Mesendoderm (in vitro differentiated cells): ENCODE results near the gene CPM.

Source experiments
- DNase-seq: peaks from one replicate; pipeline ENCODE4 v3.0.0; 2013
- H2AK5ac ChIP-seq: 2 replicates; pipeline ENCODE4 v1.6.1; 2013; ENCODE audit warnings: low read length, inconsistent platforms
- H2BK120ac ChIP-seq: 2 replicates; pipeline ENCODE4 v1.6.1; 2013; ENCODE audit warnings: low read depth, mild to moderate bottlenecking, low read length, moderate library complexity, mixed read lengths
- H2BK15ac ChIP-seq: replicated peaks from 2 replicates; pipeline ENCODE4 v1.6.1; 2013; ENCODE audit warnings: low read depth, mild to moderate bottlenecking, moderate library complexity
- H2BK5ac ChIP-seq: 2 replicates; pipeline ENCODE4 v1.6.1; 2013; ENCODE audit warnings: low read length, inconsistent platforms
- H3K18ac ChIP-seq: 2 replicates; pipeline ENCODE4 v1.6.1; 2013; ENCODE audit warnings: mild to moderate bottlenecking, low read length, mixed read lengths
- H3K23ac ChIP-seq: one replicate; pipeline ENCODE4 v1.6.1; 2013; ENCODE audit warnings: low read length
- H3K27ac ChIP-seq: 2 replicates; pipeline ENCODE4 v1.5.1; 2013; ENCODE audit warnings: low read depth, mild to moderate bottlenecking, inconsistent platforms, low read length, moderate library complexity
- H3K27me3 ChIP-seq: 2 replicates; pipeline ENCODE4 v1.6.1; 2013; ENCODE audit warnings: low read length, control low read depth, mild to moderate bottlenecking, inconsistent platforms; ENCODE audit not compliant: insufficient read depth, poor library complexity
- H3K36me3 ChIP-seq: 2 replicates; pipeline ENCODE4 v1.6.1; 2013; ENCODE audit warnings: low read length, inconsistent platforms; ENCODE audit not compliant: control insufficient read depth, insufficient read depth
- H3K4ac ChIP-seq: one replicate; pipeline ENCODE4 v1.6.1; 2013; ENCODE audit warnings: low read depth, mild to moderate bottlenecking, low read length, moderate library complexity
- H3K4me1 ChIP-seq: 2 replicates; pipeline ENCODE4 v1.6.1; 2013; ENCODE audit warnings: low read depth, low read length, inconsistent platforms; ENCODE audit not compliant: control insufficient read depth
- H3K4me2 ChIP-seq: 2 replicates; pipeline ENCODE4 v1.6.1; 2013; ENCODE audit warnings: low read length
- H3K4me3 ChIP-seq: 2 replicates; pipeline ENCODE4 v1.5.1; 2013; ENCODE audit warnings: mild to moderate bottlenecking, low read length
- H3K56ac ChIP-seq: one replicate; pipeline ENCODE4 v1.6.1; 2013; ENCODE audit warnings: low read length
- H3K79me1 ChIP-seq: 2 replicates; pipeline ENCODE4 v1.6.1; 2013; ENCODE audit warnings: low read length, inconsistent platforms
- H3K79me2 ChIP-seq: 2 replicates; pipeline ENCODE4 v1.6.1; 2013; ENCODE audit warnings: mild to moderate bottlenecking, low read length; ENCODE audit not compliant: control insufficient read depth, insufficient read depth
- H3K9ac ChIP-seq: 2 replicates; pipeline ENCODE4 v1.6.1; 2013; ENCODE audit warnings: low read length, inconsistent platforms
- H4K5ac ChIP-seq: one replicate; pipeline ENCODE4 v1.6.1; 2013; ENCODE audit warnings: low read length
- H4K8ac ChIP-seq: one replicate; pipeline ENCODE4 v1.6.1; 2013; ENCODE audit warnings: low read depth, mild to moderate bottlenecking, control low read depth, low read length, moderate library complexity
- WGBS: extraction: QIAGEN DNeasy Blood & Tissue Kit; methylation state at CpG from one replicate; pipeline ENCODE4 v1.1.7; 2013; ENCODE audit warnings: low lambda C conversion rate, missing lambda C conversion rate; ENCODE audit not compliant: insufficient coverage; ENCODE audit errors: extremely low coverage; 5-methylcytosine and 5-hydroxymethylcytosine counted together

Gene CPM

GRCh38 chr12:68910128-68910527, 22.8 kb downstream of the CPM start:
- Histone ChIP-seq H4K5ac (no peak overlapping the region), H3K23ac (no peak overlapping the region), H2BK120ac (no peak overlapping the region), H2BK15ac (no peak overlapping the region), H3K27me3 (no peaks in the 10 kb centered on the region), H3K56ac (no peak overlapping the region), H3K4ac (no peak overlapping the region), H3K79me2 (no peaks in the 10 kb centered on the region), H3K79me1 (no peaks in the 10 kb centered on the region), H3K4me2 (no peak overlapping the region), H3K4me3 (no peak overlapping the region), H4K8ac (no peak overlapping the region), H3K4me1 (no peaks in the 10 kb centered on the region), H3K18ac (no peak overlapping the region), H3K36me3 (no peaks in the 10 kb centered on the region), H3K27ac (no peak overlapping the region), H2AK5ac (no peak overlapping the region), H2BK5ac (no peak overlapping the region), H3K9ac (no peak overlapping the region)
- WGBS: no CpG with 5 or more reads among the region's 2 CpGs
- no peak for DNase-seq

GRCh38 chr12:68908076-68908475, 24.9 kb downstream of the CPM start:
- Histone ChIP-seq H3K4ac (no peak overlapping the region), H3K23ac (no peak overlapping the region), H3K27ac (no peak overlapping the region), H3K4me1 (no peaks in the 10 kb centered on the region), H3K9ac (no peak overlapping the region), H3K27me3 (no peaks in the 10 kb centered on the region), H3K79me1 (no peaks in the 10 kb centered on the region), H2BK120ac (no peak overlapping the region), H3K4me3 (no peak overlapping the region), H2AK5ac (no peak overlapping the region), H2BK15ac (no peak overlapping the region), H2BK5ac (no peak overlapping the region), H3K79me2 (no peaks in the 10 kb centered on the region), H3K56ac (no peak overlapping the region), H3K36me3 (no peaks in the 10 kb centered on the region), H4K8ac (no peak overlapping the region), H4K5ac (no peak overlapping the region), H3K18ac (no peak overlapping the region), H3K4me2 (no peak overlapping the region)
- no CpG with 5 or more reads among the region's 4 CpGs for WGBS
- DNase-seq: no peak

- Histone ChIP-seq H3K79me2 (no peaks in the 10 kb centered on the region), H4K5ac (no peak overlapping the region), H3K36me3 (no peaks in the 10 kb centered on the region), H3K56ac (no peak overlapping the region), H2BK15ac (no peak overlapping the region), H3K18ac (no peak overlapping the region), H2BK5ac (no peak overlapping the region), H3K4me1 (no peaks in the 10 kb centered on the region), H3K23ac (no peak overlapping the region), H3K9ac (no peak overlapping the region), H3K4ac (no peak overlapping the region), H2BK120ac (no peak overlapping the region), H3K27me3 (no peaks in the 10 kb centered on the region), H3K4me2 (no peak overlapping the region), H3K27ac (no peak overlapping the region), H4K8ac (no peak overlapping the region), H2AK5ac (no peak overlapping the region), H3K79me1 (no peaks in the 10 kb centered on the region), H3K4me3 (no peak overlapping the region)
- WGBS: no CpG with 5 or more reads among the region's 4 CpGs
- DNase-seq: no peak
Measured at GRCh38 chr12:68905733-68906132, 27.2 kb downstream of the CPM start.

- Histone ChIP-seq H3K23ac (no peak overlapping the region), H2AK5ac (no peak overlapping the region), H3K27ac (no peak overlapping the region), H4K8ac (no peak overlapping the region), H3K56ac (no peak overlapping the region), H3K9ac (no peak overlapping the region), H3K4ac (no peak overlapping the region), H3K36me3 (no peaks in the 10 kb centered on the region), H3K4me1 (no peaks in the 10 kb centered on the region), H3K18ac (no peak overlapping the region), H2BK15ac (no peak overlapping the region), H4K5ac (no peak overlapping the region), H3K4me3 (no peak overlapping the region), H3K4me2 (no peak overlapping the region), H2BK5ac (no peak overlapping the region), H3K79me1 (no peaks in the 10 kb centered on the region), H3K79me2 (no peaks in the 10 kb centered on the region), H3K27me3 (no peaks in the 10 kb centered on the region), H2BK120ac (no peak overlapping the region)
- no peak for DNase-seq
- WGBS: no CpG with 5 or more reads among the region's 4 CpGs
Measured at GRCh38 chr12:68904351-68904962, 28.5 kb downstream of the CPM start.

GRCh38 chr12:68903511-68903910, 29.5 kb downstream of the CPM start:
- WGBS: no CpG with 5 or more reads among the region's 8 CpGs
- Histone ChIP-seq H3K4me2 (no peak overlapping the region), H3K36me3 (no peaks in the 10 kb centered on the region), H2BK5ac (no peak overlapping the region), H3K79me2 (no peaks in the 10 kb centered on the region), H3K56ac (no peak overlapping the region), H3K9ac (no peak overlapping the region), H3K27me3 (no peaks in the 10 kb centered on the region), H3K79me1 (no peaks in the 10 kb centered on the region), H3K4me1 (no peaks in the 10 kb centered on the region), H4K5ac (no peak overlapping the region), H2AK5ac (no peak overlapping the region), H4K8ac (no peak overlapping the region), H3K4me3 (no peak overlapping the region), H2BK120ac (no peak overlapping the region), H2BK15ac (no peak overlapping the region), H3K18ac (no peak overlapping the region), H3K27ac (no peak overlapping the region), H3K23ac (no peak overlapping the region), H3K4ac (no peak overlapping the region)
- no peak for DNase-seq

DNA sequence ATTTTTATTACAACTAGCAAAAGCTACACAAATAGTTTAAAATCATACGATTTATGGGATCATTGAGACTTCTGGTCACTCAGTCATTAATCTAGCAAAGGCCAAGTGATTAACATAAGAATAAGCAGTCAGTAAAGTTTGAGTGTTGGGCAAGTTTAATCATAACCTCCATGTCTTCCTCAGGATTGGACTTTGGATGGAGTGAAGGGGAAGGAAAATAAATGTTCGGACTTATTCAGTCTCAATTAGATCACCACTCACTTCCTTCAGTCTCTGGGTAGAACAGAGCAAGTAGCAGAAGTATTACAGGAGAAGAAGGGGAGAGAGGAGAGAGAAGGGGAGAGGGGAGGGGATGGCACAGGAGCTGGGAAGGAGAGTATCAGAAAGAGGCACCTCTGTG, 31.4 kb downstream of the CPM start:
- no peak overlapping the region for H3K23ac ChIP-seq
- WGBS: no CpG with 5 or more reads among the region's 2 CpGs
- no peaks in the 10 kb centered on the region for H3K36me3 ChIP-seq
- no peak overlapping the region for H3K4me3 ChIP-seq
- H3K79me2 ChIP-seq: no peaks in the 10 kb centered on the region
- no peak for DNase-seq
- H3K27ac ChIP-seq: no peak overlapping the region
- H2BK15ac ChIP-seq: no peak overlapping the region
- no peak overlapping the region for H2AK5ac ChIP-seq
- no peak overlapping the region for H3K4ac ChIP-seq
- no peaks in the 10 kb centered on the region for H3K79me1 ChIP-seq
- H3K27me3 ChIP-seq: no peaks in the 10 kb centered on the region
- H3K56ac ChIP-seq: no peak overlapping the region
- H3K18ac ChIP-seq: no peak overlapping the region
- no peak overlapping the region for H2BK120ac ChIP-seq
- H3K4me1 ChIP-seq: no peaks in the 10 kb centered on the region
- H3K9ac ChIP-seq: no peak overlapping the region
- no peak overlapping the region for H4K8ac ChIP-seq
- no peak overlapping the region for H2BK5ac ChIP-seq
- no peak overlapping the region for H3K4me2 ChIP-seq
- H4K5ac ChIP-seq: no peak overlapping the region
